Activated CD4-positive, alpha-beta T cell treated with anti-CD3 and anti-CD28 coated beads, Interleukin-2, amount 50 U/mL, for 24 hours (primary cell): ENCODE results near the gene KCNK16.

Source experiments
- DNase-seq, 2 donors: peaks; one replicate each; pipeline ENCODE4 v3.0.0-alpha.2; 2020; ENCODE audit warnings: low read depth in 1 of 2, low spot score in 1 of 2

KCNK16 gene

DNA sequence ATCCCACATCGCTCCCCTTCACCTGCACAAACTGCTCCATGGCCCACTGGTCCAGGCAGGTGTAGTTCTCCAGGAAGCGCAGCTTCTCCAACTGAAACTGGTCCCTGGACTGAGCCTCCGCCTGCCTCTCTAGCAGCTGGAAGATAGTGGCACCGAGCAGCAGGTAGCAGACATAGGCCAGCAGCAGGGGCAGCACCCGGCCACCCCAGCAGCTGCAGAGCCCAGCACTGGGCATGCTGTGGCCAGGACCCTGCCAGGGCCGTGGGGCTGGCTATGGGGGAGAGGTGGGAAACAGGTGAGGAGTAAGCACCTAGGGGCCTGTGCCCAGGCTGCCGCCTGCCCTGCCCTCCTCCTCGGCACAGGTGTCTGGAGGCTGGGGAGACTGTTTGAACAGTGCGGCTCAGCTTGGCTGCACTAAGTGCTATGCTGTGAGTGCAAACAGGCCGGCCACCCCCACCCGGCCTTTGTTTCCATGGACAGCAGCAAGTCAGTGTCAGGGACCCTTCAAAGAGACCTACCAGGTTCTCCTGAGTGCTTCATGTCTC is at the start of gene KCNK16:
TSS of gene KCNK16 (minus strand) at position 397 of the 545 bp plus-strand sequence. CDS start at position 235, 162 bp downstream.
- DNase-seq, result no peak

GRCh38 chr6:39370390-39370789 is 47.9 kb upstream of the KCNK16 start:
- DNase-seq, result no peak

- DNase-seq, result no peak
These were observed 47.5 kb upstream of the KCNK16 start for GRCh38 chr6:39369987-39370386.

DNA sequence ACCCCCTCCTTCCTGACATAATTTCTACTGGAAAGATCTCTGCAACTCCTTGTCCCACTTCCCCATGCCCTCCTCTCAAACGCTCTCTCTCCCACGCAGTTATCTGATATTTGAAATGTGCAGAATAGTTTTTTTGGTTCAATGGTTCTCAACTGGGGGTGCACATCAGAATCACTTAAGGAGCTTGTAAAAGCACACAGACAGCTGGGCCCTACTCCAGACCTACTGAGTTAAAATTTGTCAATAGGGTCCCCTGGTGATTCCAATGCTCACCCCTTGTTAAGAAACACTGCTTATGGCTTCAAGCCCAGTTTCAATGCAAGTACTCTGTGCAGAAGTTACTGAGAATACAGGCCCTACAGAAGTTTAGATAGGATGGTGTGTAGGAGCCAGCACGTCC is 45.2 kb upstream of the KCNK16 start:
- DNase-seq, result no peak

DNA sequence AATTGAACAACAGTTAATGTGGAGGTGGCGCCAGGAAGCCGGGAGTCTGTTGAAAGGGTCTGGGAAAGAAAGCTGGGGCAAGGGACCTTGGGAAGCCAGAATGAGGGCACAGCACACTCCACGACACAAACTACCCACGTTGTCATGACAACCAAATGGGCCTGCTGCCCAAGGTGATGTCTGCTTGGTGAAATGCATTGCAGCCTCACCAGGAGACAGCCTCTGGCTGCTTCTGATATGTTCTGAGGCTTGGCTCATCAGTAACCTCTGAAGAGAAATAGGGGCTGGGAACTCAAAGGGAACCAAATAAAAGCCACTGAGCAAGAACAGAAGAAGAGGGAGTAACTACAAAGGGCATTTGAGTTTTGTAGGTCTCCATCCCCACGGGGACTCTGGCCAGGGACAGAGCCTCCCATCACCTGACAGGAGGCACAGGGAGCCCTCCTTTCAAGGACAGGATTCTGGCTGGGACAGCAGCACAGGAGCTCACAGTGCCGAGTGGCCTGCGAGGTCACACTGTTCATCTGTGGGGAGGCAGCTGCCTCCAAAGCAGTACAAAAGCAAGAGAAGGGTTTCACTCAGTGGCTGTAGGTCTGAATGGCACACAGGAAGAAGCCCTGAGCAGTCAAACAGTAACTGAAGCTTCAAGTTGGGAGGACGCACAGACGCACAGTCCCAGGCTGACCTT is 44.6 kb upstream of the KCNK16 start:
- no peak for DNase-seq

GRCh38 chr6:39365281-39366074 is 43.0 kb upstream of the KCNK16 start:
- DNase-seq, result no peak

DNA sequence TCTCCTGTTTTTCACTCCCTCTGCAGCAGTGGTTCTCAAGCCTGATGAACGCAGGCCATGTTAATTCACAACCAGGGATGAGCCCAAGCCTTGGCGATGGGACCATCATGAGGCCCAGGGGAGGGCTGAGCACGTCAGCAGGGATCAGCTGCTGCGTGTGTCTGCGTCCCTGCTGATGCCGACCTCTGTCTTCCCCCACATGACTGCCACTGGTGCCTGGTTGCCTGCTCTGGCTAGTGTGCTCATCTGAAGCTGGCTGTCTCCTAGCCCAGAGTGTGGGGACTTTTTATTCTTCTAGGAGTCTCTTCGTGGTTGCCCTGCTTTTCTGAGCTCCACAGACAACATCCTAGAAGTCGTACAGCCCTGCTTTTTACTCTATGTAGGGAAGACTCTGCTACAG is 40.8 kb upstream of the KCNK16 start:
- no peak for DNase-seq

GRCh38 chr6:39362487-39362865 is 40.0 kb upstream of the KCNK16 start:
- no peak for DNase-seq

- peak; percentile 6 to 28 for DNase-seq
These were observed 39.4 kb upstream of the KCNK16 start for GRCh38 chr6:39361657-39362486.

DNA sequence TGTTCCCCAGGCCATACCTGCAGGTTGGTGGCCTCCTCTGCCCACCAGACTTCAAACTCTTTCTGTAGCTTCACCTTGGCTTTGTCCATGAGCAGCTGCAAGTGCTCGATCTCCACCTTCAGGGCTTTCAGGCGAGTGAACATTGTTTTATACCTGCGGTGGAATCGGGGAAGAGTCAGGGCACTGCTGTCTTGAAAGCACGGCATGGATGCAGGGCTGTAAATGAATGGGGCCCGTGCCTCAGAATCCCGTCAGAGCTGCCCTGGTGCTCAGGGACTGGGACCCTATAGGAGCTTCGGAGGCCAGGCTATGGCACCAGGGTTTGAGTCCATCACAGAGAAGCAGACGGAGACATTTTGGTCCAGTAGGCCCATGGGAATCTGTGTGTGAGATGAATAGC is 37.9 kb upstream of the KCNK16 start:
- no peak for DNase-seq

DNA sequence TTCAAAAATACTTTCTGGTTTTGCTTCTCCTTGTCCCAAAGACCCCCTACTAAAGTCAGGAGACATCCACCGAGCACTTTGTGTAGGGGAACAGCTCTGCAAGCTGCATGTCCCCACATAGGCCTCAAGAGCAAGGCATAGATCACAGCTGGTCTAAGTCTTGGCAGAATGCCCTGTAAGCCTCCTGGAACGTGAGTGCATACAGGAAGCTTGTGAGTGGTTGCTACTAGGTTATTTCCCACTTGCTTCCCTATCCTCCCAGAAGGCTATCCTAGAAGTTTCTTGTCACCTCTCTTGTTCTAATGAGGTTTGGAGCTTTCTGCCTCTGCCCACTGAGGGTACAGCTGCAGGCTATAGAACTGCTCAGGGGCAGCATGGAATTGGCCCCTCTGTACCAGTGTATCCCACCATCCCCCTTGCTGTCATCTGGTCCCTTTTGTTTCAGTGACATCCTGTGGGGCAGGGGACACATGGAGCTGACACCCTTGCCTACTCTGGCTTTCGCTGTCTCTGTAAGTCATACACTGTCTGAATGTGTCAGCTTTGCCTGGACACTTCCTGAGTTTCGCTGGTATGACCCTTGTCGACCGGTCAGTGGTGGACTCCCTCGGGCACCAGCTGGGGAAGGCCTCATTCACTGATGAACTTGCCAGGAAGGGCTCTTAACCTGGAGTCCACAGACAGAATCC is 35.6 kb upstream of the KCNK16 start:
- DNase-seq, result no peak

- no peak for DNase-seq
These were observed 31.3 kb upstream of the KCNK16 start for GRCh38 chr6:39353698-39354315.

DNA sequence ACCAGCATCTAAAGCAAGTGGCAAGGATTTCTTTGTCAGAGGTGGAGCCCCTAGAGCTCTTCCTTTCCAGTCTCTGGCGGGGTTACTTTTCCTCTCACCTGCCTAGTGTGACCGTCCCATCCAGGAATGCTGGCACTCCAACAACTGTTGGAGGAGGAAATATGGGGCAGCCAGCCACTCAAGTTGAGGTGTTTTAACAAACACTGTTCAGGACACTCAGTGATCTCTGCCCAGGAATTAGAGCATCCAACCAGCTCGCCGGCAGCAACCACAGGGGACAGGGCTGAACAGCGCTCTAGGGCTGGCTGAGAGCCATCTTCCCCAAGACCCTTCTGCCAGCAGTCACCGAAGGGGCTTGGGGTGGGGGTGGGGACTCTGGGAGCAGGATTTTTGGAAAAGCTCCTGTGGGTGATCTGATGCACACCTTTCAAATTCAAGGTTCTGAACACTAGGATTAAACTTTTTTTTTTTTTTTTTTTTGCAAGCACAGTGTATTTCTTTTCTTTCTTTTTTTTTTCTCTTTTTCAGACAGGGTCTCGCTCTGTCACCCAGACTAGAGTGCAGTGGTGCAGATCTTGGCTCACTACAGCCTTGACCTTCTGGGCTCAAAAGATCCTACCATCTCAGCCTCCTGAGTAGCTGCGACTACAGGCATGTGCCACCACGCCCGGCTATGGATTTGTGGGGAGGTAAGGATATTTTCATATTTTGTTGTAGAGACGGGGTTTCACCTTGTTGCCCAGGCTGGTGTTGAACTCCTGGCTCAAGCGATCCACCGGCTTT is 28.4 kb upstream of the KCNK16 start:
- DNase-seq, result no peak

DNA sequence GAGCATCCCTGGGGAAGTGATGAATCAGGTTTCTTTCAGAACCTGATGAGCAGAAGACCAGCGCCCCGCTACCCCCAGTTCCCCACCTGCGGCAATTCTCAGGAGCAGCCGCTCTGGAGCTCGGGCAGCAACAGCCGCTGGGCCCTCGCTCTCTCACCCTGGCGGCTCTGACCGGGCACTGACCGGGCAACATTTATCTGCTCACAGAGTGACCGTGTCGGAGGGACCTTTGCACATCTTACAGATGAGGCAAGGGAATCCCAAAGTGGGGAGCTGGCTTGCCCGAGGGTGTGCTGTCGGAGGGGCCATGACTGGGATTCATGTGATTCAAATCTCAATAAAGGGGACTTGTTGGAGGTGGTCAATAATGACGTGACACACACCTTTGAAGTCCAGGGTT is 26.2 kb upstream of the KCNK16 start:
- DNase-seq, result no peak

GRCh38 chr6:39347906-39348585 is 25.5 kb upstream of the KCNK16 start:
- DNase-seq, result peak; percentile 28 to 40

DNA sequence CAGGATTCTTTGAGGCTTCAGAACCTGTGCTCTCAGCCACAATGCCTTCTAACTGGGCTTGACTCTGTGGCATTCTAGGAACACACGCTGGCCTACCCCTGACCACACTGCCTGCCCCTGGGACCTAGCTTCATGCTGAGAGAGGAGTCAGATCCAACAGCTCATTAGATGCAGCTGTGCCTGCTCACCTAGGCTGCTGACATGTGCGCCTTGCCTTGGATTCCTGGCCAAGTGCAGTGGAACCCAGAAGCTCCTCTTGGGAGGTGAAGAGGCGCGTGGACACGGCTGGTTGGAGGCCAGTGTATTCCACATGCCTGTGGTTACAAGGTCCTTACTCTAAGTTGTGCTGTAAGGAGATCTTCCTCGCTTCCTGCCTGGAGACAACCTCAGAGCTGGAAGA is 24.7 kb upstream of the KCNK16 start:
- DNase-seq, result no peak

DNA sequence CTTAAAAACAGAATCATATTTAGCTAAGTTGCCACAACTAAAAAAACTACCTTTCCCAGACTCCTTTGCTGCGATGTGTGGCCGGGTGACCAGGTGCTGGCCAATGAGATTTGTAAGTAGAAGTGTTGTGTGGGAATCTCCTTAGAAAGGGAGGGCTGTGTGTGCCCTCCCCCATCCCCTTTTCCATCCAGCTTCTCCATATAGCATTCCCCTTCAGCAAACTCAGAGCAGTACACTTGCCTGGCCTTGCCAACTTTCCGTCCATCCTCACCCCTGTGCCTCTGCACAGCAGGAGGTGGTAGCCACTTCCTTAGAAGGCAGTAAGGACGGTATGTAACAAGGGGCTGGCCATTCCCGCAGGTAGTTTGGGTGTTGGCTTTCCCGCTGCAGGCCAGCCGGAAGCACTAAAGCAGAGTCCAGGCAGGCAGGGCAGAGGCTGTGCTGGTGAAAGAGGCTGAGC is 22.3 kb upstream of the KCNK16 start:
- no peak for DNase-seq

DNA sequence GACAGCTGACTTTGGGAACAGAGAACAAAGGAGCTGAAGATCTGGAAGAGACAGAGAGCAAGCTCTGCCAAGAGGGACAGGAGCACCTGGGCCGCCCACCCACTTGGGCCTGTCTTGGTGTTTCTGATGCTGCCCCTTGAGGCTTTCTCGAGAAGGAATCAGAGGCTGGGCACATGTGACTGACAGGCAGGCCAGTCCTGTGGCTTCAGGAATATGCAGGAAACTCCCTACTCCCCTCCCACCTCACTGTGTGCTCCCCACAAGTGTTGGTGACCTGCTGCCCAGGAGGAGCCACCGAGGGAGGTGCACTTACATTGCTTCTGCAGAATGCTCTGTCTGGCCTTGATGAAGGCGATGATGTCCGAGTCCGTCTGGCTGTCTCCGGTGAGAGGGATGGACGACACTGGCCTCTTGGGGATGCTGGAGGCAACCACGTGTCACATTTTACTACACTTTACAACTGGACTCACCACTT is 20.9 kb upstream of the KCNK16 start:
- no peak for DNase-seq
